DND-41 (cell line): ENCODE results near the gene A1BG.

Experiments
- ATAC-seq: fragments of 200-7000 bp; cut with Tn5 transposase; 3 replicates; pipeline ENCODE4 v1.9.1; 2021; ENCODE audit warnings: low read depth; ENCODE audit not compliant: insufficient read depth
- DNase-seq: peaks from one replicate; pipeline ENCODE4 v3.0.0-alpha.2; 2020
- H2AFZ ChIP-seq: 2 replicates; pipeline ENCODE4 v1.6.0; 2012; ENCODE audit warnings: low read depth, low read length
- H3K27ac ChIP-seq: 2 replicates; pipeline ENCODE4 v1.5.1; 2012; ENCODE audit warnings: low read length, inconsistent platforms
- H3K27me3 ChIP-seq: fragments of 200-600 bp; sonication (generic); 2 replicates; pipeline ENCODE4 v1.6.0; 2012; ENCODE audit warnings: low read length, mild to moderate bottlenecking, inconsistent platforms; ENCODE audit not compliant: insufficient read depth, poor library complexity
- H3K36me3 ChIP-seq: 2 replicates; pipeline ENCODE4 v1.5.1; 2012; ENCODE audit warnings: low read length, inconsistent platforms; ENCODE audit not compliant: insufficient read depth
- H3K4me1 ChIP-seq: 2 replicates; pipeline ENCODE4 v1.5.1; 2012; ENCODE audit warnings: mild to moderate bottlenecking, low read length; ENCODE audit not compliant: insufficient read depth
- H3K4me2 ChIP-seq: 2 replicates; pipeline ENCODE4 v1.6.0; 2012; ENCODE audit warnings: mild to moderate bottlenecking, moderate library complexity, low read length, inconsistent platforms; ENCODE audit not compliant: insufficient read depth
- H3K4me3 ChIP-seq, 2 experiments: fragments of 200-600 bp in 1 of 2; shearing (Covaris generic) in 1 of 2; 2 replicates each; pipeline ENCODE4 v1.5.1; 2012 to 2016; ENCODE audit warnings: inconsistent platforms in 2 of 2, low read length in 2 of 2, mild to moderate bottlenecking in 2 of 2, low read depth in 1 of 2, moderate library complexity in 1 of 2
- H3K79me2 ChIP-seq: 2 replicates; pipeline ENCODE4 v1.6.0; 2012; ENCODE audit warnings: low read length, inconsistent platforms; ENCODE audit not compliant: insufficient read depth
- H3K9ac ChIP-seq: 2 replicates; pipeline ENCODE4 v1.6.0; 2012; ENCODE audit warnings: low read depth, mild to moderate bottlenecking, inconsistent platforms, low read length, moderate library complexity
- H3K9me3 ChIP-seq: 2 replicates; pipeline ENCODE4 v1.5.1; 2012; ENCODE audit warnings: low read length, moderate library complexity, mild to moderate bottlenecking, inconsistent platforms; ENCODE audit not compliant: insufficient read depth, severe bottlenecking
- H4K20me1 ChIP-seq: 2 replicates; pipeline ENCODE4 v1.6.0; 2012; ENCODE audit warnings: low read length; ENCODE audit not compliant: insufficient read depth
- EZH2 ChIP-seq: IDR thresholded peaks from 3 replicates; pipeline ENCODE4 v1.6.1; 2012; ENCODE audit warnings: borderline replicate concordance, low read depth, mild to moderate bottlenecking, moderate library complexity, low read length, inconsistent platforms; ENCODE audit not compliant: severe bottlenecking
- TF ChIP-seq, protein P1 (sequence below): IDR thresholded peaks from 2 replicates; pipeline ENCODE4 v1.5.1; 2012; ENCODE audit warnings: borderline replicate concordance, low read length, moderate library complexity, mild to moderate bottlenecking; ENCODE audit not compliant: poor library complexity, severe bottlenecking; ENCODE audit errors: extremely low read depth

The A1BG gene

DNA sequence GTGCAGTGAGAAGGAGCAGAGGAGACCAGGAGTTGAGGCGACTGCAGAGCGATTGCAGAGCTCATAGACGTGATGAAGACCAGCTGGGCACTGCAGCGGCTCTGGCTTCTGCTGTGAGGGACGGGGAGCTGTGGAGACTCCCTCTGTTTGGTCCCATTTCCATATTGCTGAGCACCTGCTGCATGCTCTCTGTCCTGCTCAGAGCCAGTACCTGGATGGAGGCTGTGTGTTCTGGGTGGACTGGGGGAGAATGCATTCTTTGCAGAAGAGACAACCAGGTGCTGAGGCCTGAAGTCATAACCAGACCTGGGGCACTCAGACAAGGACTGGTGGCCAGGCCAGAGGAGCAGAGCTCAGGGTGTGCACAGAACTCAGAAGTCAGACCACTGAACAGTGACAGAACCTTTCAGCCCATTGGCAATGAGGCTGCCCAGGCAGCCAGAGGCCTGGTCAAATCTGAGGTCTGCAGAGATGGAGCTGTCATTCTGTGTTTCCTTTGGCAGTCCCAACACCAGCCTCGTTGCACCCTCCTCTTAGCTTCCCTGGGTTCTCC, 1.3 kb upstream of the A1BG start:
- Histone ChIP-seq H3K79me2 (peaks cover 4% of the 10 kb centered on the region; the same call in 1 of the 2 replicates), H3K27me3 (no peaks in the 10 kb centered on the region), H3K9ac (no peak overlapping the region), H4K20me1 (peaks cover 10% of the 10 kb centered on the region), H2AFZ (no peak overlapping the region), H3K27ac (no peak overlapping the region), H3K36me3 (peaks cover 23% of the 10 kb centered on the region), H3K4me3 (no peak overlapping the region), H3K4me2 (no peak overlapping the region), H3K9me3 (no peaks in the 10 kb centered on the region), H3K4me1 (peaks cover 2% of the 10 kb centered on the region; the same call in 1 of the 2 replicates)
- TF ChIP-seq EZH2: no peak
- TF ChIP-seq, protein P1, sequence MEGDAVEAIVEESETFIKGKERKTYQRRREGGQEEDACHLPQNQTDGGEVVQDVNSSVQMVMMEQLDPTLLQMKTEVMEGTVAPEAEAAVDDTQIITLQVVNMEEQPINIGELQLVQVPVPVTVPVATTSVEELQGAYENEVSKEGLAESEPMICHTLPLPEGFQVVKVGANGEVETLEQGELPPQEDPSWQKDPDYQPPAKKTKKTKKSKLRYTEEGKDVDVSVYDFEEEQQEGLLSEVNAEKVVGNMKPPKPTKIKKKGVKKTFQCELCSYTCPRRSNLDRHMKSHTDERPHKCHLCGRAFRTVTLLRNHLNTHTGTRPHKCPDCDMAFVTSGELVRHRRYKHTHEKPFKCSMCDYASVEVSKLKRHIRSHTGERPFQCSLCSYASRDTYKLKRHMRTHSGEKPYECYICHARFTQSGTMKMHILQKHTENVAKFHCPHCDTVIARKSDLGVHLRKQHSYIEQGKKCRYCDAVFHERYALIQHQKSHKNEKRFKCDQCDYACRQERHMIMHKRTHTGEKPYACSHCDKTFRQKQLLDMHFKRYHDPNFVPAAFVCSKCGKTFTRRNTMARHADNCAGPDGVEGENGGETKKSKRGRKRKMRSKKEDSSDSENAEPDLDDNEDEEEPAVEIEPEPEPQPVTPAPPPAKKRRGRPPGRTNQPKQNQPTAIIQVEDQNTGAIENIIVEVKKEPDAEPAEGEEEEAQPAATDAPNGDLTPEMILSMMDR: no peak
- DNase-seq (no peak), ATAC-seq (no peak)

DNA sequence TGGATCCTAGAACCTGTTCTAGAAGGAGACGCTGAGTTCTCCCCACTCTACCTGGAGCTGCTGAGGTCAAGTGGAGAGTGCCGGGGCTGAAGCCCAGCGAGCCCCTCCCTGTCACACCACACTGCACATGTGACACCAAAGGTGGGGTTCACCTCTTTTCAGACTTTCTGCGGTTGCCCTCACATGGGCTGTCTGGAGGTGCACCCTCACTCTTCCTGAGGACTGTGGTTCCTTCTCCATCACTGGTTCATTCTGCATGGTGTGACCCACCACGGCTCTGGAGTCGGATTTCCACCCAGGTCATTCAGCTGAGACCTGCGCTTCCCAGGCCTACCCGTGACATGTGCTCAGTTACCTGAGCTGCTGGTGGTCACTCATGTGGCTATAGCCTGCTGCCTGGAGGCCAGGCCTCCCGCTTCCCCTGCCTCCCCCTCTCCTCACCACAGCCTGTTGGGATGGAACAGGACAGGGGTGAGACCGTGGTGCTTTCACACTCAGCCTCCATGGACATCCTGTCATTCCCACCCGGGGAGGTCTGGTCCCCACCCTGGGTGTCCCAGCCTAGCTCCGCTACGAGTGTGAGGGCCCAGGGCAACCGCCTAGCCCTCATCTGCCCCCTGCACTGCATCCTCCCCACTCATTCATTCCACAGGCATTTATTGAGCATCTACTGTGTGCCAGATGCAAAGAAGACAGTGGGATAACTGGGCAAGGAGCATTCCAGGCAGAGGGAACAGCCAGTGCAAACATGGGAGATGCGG, 605 bp upstream of the A1BG start:
- TF ChIP-seq EZH2: no peak
- no peak overlapping the region for H3K27ac ChIP-seq
- peaks cover 23% of the 10 kb centered on the region for H3K36me3 ChIP-seq
- H3K4me2 ChIP-seq: no peak overlapping the region
- peaks cover 9% of the 10 kb centered on the region for H3K79me2 ChIP-seq
- H3K9me3 ChIP-seq: no peaks in the 10 kb centered on the region
- H3K4me3 ChIP-seq: no peak overlapping the region
- H3K4me1 ChIP-seq: peaks cover 9% of the 10 kb centered on the region
- ATAC-seq (no peak), DNase-seq (no peak)
- no peak overlapping the region for H2AFZ ChIP-seq
- H4K20me1 ChIP-seq: peaks cover 10% of the 10 kb centered on the region
- H3K27me3 ChIP-seq: no peaks in the 10 kb centered on the region
- no peak overlapping the region for H3K9ac ChIP-seq

DNA sequence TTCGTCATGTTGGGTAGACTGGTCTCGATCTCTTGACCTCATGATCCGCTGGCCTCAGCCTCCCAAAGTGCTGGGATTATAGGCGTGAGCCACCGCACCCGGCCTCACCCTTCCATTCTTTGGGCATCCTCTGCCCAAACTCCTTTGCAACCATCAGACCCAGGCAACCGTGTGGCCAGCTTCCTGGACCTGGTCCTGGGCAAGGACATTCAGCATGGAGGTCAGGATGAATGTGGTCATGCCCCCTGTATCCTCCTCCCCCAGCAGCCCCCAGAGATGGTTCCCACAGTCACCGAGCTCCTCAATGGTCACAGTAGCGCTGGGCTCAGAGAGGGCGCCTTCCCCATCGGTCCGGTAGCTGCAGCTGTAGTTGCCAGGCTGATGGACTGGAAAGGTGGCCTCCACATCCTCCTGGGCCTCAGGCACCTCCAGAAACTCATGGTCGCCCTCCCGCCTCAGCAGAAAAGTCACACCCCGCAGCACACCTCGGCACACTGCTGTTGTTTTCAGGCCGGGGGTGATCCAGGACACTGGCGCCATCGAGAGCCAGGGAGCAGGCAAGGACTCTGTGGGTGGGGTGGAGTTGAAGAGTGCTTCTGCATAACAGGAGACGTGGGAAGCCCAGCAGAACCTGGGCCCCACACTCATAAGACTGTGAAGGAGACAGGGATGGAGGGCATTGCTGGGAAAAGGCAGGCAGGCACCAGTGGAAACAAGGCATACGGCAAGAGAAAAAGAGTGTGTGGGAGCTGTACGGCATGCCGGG, 1.1 kb downstream of the A1BG start:
- Histone ChIP-seq H2AFZ (no peak overlapping the region), H3K4me1 (peaks cover 24% of the 10 kb centered on the region), H3K9ac (no peak overlapping the region), H4K20me1 (peaks cover 10% of the 10 kb centered on the region), H3K9me3 (no peaks in the 10 kb centered on the region), H3K27me3 (no peaks in the 10 kb centered on the region), H3K4me2 (no peak overlapping the region), H3K79me2 (peaks cover 21% of the 10 kb centered on the region), H3K36me3 (peaks cover 23% of the 10 kb centered on the region), H3K27ac (no peak overlapping the region), H3K4me3 (no peak overlapping the region)
- DNase-seq (no peak), ATAC-seq (no peak)
- TF ChIP-seq, protein P1: no peak
- TF ChIP-seq EZH2: no peak

DNA sequence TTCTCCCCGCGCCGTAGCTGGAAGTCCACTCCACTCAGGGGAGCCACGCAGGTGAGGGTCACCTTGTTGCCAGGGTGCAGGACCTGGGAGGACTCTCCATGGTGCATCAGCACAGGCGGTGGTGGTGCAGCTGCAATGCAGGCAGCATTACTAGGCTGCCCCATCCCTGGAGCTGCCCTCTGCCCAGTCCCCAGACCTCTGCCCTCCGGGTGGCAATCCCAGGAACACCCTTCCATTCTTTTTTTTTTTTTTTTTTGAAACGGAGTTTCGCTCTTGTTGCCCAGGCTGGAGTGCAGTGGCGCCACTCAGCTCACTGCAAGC, 1.8 kb downstream of the A1BG start:
- TF ChIP-seq, protein P1: no peak
- TF ChIP-seq EZH2: no peak
- no peaks in the 10 kb centered on the region for H3K9me3 ChIP-seq
- ATAC-seq (no peak), DNase-seq (no peak)
- no peak overlapping the region for H2AFZ ChIP-seq
- H4K20me1 ChIP-seq: peaks cover 10% of the 10 kb centered on the region
- no peak overlapping the region for H3K9ac ChIP-seq
- peaks cover 27% of the 10 kb centered on the region for H3K79me2 ChIP-seq
- H3K27me3 ChIP-seq: no peaks in the 10 kb centered on the region
- no peak overlapping the region for H3K27ac ChIP-seq
- H3K36me3 ChIP-seq: peaks cover 23% of the 10 kb centered on the region
- H3K4me2 ChIP-seq: no peak overlapping the region
- no peak overlapping the region for H3K4me3 ChIP-seq
- H3K4me1 ChIP-seq: peaks cover 31% of the 10 kb centered on the region
